ENCODE results near the gene TMEM132A. TPM values are rescaled to one million over a fixed set of nuclear protein-coding genes. Genes with fewer than 3 reads are reported as not detected.

The TMEM132A gene
- total and polyA plus RNA-seq, 10 of the 15 experiments (the other 5 are each of a cell fraction or from before 2014, with no cell fraction given), result 0.16 to 25.0 (median 4.3) TPM

DNA sequence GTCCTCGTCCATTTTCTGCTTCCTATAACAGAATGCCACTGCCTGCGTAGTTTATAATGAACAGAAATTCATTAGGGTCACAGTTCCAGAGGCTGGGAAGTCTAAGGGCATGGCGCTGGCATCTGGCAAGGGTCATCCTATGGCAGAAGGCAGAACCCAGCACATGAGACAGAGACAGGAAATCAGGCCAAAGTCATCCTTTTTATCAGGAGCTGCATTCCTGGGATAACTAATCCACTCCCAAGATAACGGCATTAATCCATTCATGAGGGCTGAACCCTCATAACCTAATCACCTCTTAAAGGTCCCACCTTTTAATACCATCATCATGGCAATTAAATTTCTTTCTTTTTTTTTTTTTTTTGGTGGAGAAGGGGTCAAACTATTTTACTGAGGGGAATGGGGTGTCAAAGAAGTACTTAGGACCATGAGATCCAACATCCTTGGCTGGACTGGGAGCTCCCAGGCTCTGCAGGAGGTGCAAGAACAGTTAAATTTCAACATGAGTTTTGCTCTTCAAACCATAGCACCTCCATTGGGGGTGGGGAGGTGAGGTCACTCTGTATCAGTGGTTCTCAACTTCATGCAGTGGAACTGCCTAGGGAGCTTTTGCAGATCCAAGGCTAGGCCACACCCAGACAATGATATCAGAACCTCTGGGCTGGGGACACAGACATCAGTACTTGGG, 5.9 kb upstream of the TMEM132A start:
- no peaks in the 10 kb centered on the region for H3K9me3 ChIP-seq (replicated peaks; ENCODE audit: control insufficient read depth, insufficient read depth, low read length)
- WGBS (ENCODE audit: insufficient coverage, insufficient replicate concordance, low lambda C conversion rate, missing lambda C conversion rate), result 93% methylated on average over 4 of the region's 4 CpGs
- H3K27ac ChIP-seq (ENCODE audit: control insufficient read depth, insufficient read depth), result no peak overlapping the region
- peaks cover 17 to 21% of the 10 kb centered on the region in 2 experiments for H3K36me3 ChIP-seq (ENCODE audit: control insufficient read depth in 2 of 2, insufficient read depth in 2 of 2, low read length in 1 of 2)
- FAIRE-seq (no peak), DNase-seq (ENCODE audit: low read depth, low spot score) (no peak), ATAC-seq (no peak)
- no peak overlapping the region for H2AFZ ChIP-seq (ENCODE audit: control insufficient read depth, low read depth, low read length)
- no peak overlapping the region for H3K4me3 ChIP-seq
- intact Hi-C loops (cut with micrococcal nuclease; ENCODE audit: unreplicated experiment) (no loop called here), in situ Hi-C loops (cut with MboI) (no loop called here)
- ChIA-PET RAD21 (ENCODE audit: unreplicated experiment) (interaction anchor here (0.7 to 1.7 kb wide), 4 partner anchors 8 to 123 kb away, joined by 3 to 5 read pairs (median 4); no protein-coding TSS in a partner anchor), CTCF (interaction anchor here (0.6 to 2.4 kb wide), 7 partner anchors 12 to 87 kb away, joined by 4 to 8 read pairs (median 6); no protein-coding TSS in a partner anchor), SMC1A (ENCODE audit: uncharacterized antibody, unreplicated experiment) (interaction anchor here (0.8 to 3.3 kb wide), 9 partner anchors 13 to 154 kb away, joined by 3 to 29 read pairs (median 3); partner anchors contain the start of gene CD6), POLR2A (interaction anchor here (0.7 to 1.3 kb wide), 2 partner anchors 23 to 73 kb away, joined by 3 to 4 read pairs; no protein-coding TSS in a partner anchor)
- no peaks in the 10 kb centered on the region for H4K20me1 ChIP-seq (ENCODE audit: control insufficient read depth, insufficient read depth)
- no peak overlapping the region for H3K4me2 ChIP-seq (ENCODE audit: control insufficient read depth, insufficient read depth)
- no peak overlapping the region for H3K9ac ChIP-seq (ENCODE audit: control insufficient read depth, insufficient read depth, low read length)
- H3K79me2 ChIP-seq (ENCODE audit: control insufficient read depth, insufficient read depth, low read length), result peaks cover 38% of the 10 kb centered on the region
- TF ChIP-seq, protein P1, sequence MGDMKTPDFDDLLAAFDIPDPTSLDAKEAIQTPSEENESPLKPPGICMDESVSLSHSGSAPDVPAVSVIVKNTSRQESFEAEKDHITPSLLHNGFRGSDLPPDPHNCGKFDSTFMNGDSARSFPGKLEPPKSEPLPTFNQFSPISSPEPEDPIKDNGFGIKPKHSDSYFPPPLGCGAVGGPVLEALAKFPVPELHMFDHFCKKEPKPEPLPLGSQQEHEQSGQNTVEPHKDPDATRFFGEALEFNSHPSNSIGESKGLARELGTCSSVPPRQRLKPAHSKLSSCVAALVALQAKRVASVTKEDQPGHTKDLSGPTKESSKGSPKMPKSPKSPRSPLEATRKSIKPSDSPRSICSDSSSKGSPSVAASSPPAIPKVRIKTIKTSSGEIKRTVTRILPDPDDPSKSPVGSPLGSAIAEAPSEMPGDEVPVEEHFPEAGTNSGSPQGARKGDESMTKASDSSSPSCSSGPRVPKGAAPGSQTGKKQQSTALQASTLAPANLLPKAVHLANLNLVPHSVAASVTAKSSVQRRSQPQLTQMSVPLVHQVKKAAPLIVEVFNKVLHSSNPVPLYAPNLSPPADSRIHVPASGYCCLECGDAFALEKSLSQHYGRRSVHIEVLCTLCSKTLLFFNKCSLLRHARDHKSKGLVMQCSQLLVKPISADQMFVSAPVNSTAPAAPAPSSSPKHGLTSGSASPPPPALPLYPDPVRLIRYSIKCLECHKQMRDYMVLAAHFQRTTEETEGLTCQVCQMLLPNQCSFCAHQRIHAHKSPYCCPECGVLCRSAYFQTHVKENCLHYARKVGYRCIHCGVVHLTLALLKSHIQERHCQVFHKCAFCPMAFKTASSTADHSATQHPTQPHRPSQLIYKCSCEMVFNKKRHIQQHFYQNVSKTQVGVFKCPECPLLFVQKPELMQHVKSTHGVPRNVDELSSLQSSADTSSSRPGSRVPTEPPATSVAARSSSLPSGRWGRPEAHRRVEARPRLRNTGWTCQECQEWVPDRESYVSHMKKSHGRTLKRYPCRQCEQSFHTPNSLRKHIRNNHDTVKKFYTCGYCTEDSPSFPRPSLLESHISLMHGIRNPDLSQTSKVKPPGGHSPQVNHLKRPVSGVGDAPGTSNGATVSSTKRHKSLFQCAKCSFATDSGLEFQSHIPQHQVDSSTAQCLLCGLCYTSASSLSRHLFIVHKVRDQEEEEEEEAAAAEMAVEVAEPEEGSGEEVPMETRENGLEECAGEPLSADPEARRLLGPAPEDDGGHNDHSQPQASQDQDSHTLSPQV (IDR thresholded peaks at IDR 0.05), result no peak
- no peak for TF ChIP-seq TCF3 (IDR thresholded peaks at IDR 0.05; ENCODE audit: borderline replicate concordance, insufficient read depth, low read depth, low read length)
- TF ChIP-seq KDM1A (IDR thresholded peaks at IDR 0.05; ENCODE audit: borderline replicate concordance), result no peak
- no peak for TF ChIP-seq CHD2 (IDR thresholded peaks at IDR 0.05; ENCODE audit: borderline replicate concordance, low read depth, low read length)
- TF ChIP-seq EZH2 (IDR thresholded peaks at IDR 0.05; ENCODE audit: borderline replicate concordance, control insufficient read depth, low read depth, low read length), result no peak
- TF ChIP-seq MEF2B (IDR thresholded peaks at IDR 0.05; ENCODE audit: partially characterized antibody, poor library complexity, severe bottlenecking), result no peak
- no peak for TF ChIP-seq ATF7 (IDR thresholded peaks at IDR 0.05; ENCODE audit: low read depth)
- no TSS peak for BruUV-seq (replicated peaks)
- H3K4me1 ChIP-seq (ENCODE audit: control insufficient read depth, insufficient read depth, low read length), result peaks cover 25% of the 10 kb centered on the region
- no peaks in the 10 kb centered on the region for H3K27me3 ChIP-seq (replicated peaks in 1 of 2; ENCODE audit: control insufficient read depth in 2 of 2, insufficient read depth in 2 of 2, low read length in 1 of 2)
